Islet of Langerhans (tissue), 1 donor: ENCODE measurements around the gene NFATC2.
"Not testable (repeated sequence)": the region's sequence is repeated elsewhere in the genome, so short reads cannot be mapped to it uniquely, and the experiment has no call there.

ENCODE experiments used
- FAIRE-seq: peaks from one replicate; lab custom pipeline; 2011; peaks lifted over from hg19 to GRCh38; lab: Jason Lieb, UNC

NFATC2 gene

DNA sequence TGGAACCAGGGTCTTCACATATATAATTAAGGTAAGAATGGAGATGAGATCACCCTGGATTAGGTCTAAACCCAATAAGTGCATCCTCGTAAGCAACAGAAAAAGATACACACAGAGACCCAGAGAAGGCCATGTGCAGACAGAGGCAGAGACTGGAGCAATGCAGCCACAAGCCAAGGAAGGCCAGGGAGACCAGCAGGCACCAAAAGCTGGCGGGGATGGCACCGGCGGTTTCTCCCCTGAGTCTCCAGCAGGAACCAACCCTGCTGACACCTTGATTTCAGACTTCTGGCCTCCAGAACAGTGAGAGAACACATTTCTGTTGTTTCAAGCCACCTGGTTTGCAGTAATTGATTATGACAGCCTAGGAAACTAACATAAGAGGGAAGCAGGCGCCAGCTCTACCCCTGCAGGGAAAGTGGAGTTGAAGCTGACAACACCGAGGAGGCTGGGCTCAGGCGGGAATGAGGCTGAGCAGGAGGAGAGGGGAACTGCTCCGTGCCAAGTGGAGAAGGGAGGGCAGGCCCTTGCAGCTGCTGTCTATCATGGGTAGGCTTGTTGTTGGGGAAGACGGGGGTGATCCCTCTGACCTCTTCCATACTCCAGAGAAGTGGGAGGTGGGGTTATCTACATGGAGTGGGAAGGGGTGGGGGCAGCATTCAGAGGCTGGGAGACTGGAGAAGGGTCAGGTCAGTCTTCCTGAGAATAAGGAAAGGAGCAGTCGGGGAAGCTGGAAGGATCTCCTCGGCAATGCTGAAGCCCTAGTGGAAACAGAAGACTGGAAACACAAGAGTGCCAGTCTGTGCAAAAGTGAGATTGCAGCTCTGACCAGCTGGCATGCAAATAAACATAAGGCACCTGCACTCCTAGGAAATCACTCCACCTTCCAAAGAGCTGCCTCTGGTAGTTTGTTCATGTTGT is 72.7 kb downstream of the NFATC2 start:
- no peak for FAIRE-seq

GRCh38 chr20:51469046-51469445 is 73.5 kb downstream of the NFATC2 start:
- FAIRE-seq, result no peak

DNA sequence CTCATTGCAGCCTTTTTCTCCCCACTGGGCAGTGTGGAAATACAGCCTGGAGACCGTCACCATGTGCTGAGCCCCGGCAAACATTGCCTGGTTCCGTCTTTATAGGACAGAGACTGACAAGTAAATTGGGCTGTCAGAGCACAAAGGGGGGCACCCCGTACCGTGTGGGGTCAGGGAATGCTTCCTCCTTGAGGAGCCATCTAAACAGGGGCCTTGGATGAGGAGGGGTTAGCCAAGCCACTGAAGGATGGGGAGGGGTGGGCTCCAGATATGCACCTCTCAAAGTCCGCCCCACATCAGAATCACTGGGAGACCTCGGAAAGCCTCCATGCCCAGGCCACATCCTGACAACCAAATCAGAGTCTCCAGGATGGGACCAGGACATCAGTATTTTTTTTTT is 73.9 kb downstream of the NFATC2 start:
- no peak for FAIRE-seq

DNA sequence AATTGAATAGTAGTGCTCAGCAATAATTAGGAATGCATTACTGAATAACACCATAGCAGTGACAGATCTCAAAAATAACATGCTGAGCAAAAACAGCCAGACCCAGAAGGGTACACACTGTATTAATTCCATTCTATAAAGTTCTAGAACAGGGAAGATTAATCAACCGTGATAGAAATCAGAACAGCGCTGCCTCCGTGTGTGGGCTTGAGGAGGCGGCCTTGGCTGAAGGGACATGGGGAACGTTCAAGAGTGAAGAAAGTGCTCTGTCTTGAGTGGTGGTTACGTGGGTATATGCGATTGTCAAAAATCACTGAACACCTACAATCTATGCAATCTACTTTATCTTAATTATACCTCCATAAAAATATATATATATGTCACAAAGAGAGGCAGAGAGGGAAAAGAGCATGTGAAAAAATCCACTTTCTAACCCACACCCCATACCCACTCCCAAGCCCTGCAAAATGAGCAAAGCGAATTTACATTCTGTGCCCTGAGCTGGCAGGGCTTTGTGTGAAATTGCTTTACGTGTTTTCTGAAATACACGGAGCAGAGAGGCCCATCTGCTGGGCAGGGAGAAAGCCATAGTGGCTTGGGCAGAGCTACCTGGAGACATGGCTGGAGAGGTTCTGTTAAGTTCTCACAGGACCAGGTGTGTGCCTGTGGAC is 74.4 kb downstream of the NFATC2 start:
- FAIRE-seq, result no peak

GRCh38 chr20:51463998-51464397 is 78.5 kb downstream of the NFATC2 start:
- FAIRE-seq, result no peak

DNA sequence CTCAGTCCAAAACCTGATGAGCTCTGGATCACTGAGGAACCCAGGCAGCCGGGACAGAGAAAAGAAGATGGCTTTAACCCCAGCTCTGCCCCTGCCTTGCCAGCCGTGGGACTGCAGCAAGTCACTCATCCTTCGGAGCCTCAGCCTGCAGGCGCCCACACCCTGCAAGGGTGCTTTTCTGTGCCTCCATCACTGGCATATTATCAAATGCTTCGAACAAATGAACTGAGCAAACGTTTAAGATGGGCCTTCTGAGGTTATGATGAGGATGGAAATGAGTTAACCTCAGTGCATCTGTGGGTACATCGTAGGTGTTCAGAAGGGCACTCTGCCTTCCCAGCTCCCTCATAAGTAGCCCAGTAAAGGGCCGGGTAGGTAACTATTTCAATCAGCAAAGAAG is 79.0 kb downstream of the NFATC2 start:
- FAIRE-seq, result no peak

GRCh38 chr20:51462566-51463276 is 79.8 kb downstream of the NFATC2 start:
- no peak for FAIRE-seq

- not testable (repeated sequence) for FAIRE-seq
Measured at GRCh38 chr20:51461846-51462245, 80.7 kb downstream of the NFATC2 start.

GRCh38 chr20:51461306-51461705 is 81.2 kb downstream of the NFATC2 start:
- no peak for FAIRE-seq

DNA sequence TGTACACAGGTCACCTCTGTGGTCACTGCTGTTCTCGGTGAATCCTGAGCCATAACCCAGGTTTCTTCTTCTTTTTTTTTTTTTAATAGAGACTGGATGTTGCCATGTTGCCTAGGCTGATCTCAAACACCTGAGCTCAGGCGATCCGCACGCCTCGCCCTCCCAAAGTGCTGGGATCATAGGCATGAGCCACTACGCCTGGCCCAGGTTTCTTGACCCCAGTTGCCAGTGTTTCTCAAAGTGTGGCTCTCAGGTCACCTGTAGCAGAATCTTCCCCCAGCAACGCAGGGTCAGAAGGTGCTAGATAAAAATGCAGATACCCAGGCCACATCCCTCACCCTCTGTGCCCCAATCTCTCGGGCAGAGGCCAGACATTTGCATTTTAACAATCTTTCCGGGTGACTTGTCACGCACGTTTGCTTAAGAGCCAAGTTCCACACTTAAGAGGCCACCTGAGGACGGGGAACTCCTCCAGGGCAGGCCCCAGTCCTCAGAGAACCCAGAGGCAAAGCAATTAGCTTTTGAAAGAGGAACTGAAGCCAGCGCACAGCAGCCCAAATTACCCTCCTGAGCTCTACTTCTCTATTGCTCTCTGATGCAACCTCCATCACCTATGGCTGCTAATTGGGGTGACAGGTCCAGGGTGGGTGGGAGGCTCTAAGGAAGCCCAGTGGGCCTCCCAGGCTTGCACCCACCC is 81.8 kb downstream of the NFATC2 start:
- FAIRE-seq, result no peak

- no peak for FAIRE-seq
Measured at GRCh38 chr20:51460163-51460562, 82.4 kb downstream of the NFATC2 start.

GRCh38 chr20:51458751-51459439 is 83.6 kb downstream of the NFATC2 start:
- FAIRE-seq, result no peak

GRCh38 chr20:51457533-51457932 is 85.0 kb downstream of the NFATC2 start:
- no peak for FAIRE-seq

DNA sequence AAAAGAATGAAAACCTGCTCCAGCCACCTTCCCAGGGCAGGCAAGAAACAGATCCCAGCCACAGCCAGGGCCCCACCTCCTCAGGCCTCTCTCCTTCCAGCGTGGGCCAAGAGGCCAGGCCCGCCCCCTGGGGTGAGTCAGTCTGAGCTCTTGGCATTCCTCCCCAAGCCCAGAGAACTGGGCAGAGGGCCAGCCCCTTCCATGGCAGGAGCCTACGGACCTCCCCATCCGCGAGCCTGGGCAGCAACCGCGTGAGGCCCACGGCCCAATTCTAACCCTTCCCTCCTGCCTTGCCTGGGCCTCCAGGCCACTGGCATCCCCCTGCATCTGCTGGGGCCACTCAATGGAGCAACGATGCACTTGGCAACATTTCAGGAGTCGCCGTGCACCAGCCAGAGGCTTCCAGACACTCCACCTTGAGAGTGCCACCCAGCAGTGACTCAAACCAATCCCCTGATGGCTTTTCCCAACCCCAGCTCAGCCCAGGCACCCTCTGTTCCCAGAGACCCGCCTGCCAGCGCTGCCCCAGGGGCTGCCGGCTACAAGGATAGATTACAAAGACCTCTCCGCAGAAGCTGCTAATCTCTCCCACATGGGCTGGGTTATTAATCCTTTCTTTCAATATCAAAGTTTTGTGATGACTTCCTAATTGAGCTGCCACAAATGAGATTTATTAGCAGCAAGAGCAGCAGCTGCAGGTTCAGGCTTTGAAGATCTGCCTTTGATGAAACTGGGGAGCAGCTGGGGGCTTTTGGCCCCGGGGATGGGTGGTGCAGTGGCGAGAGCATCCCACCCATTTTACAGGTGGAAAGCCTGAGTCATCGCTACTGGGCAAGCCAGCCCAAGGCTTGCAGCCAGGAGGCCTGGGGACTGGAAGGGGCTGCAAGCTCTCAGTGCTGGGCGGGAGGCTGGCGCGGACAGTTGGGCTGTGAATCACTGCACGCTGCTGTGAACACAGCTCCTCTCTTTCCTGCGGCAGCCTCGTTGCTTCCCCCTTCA is 85.7 kb downstream of the NFATC2 start:
- FAIRE-seq, result no peak

GRCh38 chr20:51454250-51454865 is 88.2 kb downstream of the NFATC2 start:
- FAIRE-seq, result no peak

DNA sequence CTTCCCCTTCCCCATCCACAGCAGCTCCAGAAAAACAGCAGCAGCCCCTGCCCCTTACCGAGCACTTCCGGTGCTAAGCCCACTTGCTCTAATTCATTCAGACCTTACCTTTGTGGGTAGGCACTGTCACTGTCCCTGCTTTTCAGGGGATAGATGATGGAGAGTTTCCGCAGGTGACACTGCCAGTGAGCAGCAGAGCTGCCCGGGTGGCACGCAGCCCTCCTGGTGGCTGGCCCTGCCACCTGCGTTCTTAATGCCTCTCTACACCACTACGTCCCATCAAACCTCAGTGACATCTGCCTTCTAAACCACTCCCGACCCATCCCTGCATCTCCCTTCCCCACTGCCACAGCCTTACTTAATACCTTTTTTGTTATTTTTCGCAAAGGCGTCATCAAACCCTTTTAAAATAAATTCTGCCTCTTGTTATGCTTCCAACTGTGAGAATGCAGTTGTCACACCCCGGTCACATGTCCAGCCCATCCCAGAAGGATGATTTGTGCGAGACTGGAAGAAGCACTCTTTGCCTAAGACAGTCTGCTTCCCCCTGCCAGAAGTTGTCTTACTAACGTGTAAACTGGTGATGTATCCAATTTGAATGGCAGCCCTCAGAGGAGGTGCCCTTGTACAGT is 89.7 kb downstream of the NFATC2 start:
- no peak for FAIRE-seq

DNA sequence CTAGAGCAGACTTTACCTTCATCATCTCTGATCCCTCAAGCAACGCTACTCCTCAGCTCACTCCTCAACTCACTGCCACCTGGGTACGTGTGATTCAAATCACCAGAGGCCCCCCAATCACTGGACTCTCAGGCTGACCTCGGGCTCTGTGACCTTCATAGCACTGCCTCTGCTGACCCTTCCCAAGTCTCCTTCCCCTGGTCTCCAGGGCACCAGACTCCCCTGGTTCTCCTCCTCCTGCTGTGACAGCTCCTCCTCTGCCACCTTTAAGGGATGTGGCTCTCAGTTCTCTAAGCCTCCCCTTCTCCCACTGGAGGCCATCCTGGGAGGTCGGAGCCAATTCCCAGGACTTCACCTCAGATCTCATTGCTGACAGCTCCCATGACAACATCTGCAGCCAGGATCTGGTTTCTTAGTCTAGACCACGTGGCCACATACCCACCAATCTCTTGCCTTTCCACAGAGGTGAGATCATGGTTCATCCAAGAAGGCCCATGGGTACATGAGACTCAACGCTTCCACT is 90.4 kb downstream of the NFATC2 start:
- FAIRE-seq, result no peak

DNA sequence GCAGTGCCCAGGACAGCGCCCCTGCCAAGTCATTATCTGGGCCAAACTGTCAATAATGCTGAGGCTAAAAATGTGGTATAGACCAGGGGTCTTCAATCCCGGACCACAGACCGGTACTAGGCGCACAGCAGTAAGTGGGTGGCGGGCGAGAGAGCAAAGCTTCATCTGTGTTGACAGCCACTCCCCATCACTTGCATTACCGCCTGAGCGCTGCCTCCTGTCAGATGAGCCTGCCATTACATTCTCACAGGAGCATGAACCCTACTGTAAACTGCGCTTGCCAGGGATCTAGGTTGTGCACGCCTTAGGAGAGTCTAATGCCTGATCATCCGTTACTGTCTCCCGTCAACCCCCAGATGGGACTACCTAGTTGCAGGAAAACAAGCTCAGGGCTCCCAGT is 91.0 kb downstream of the NFATC2 start:
- no peak for FAIRE-seq

- no peak for FAIRE-seq
Measured at GRCh38 chr20:51450984-51451383, 91.5 kb downstream of the NFATC2 start.
